ENCODE data around the gene SNX25. TPM values are rescaled to one million over a fixed set of nuclear protein-coding genes. Genes with fewer than 3 reads are reported as not detected.
"Not testable (repeated sequence)": the region's sequence is repeated elsewhere in the genome, so short reads cannot be mapped to it uniquely, and the experiment has no call there.

The SNX25 gene
- polyA plus RNA-seq, 3 donors, result 24.3 to 26.2 (median 25.6) TPM

DNA sequence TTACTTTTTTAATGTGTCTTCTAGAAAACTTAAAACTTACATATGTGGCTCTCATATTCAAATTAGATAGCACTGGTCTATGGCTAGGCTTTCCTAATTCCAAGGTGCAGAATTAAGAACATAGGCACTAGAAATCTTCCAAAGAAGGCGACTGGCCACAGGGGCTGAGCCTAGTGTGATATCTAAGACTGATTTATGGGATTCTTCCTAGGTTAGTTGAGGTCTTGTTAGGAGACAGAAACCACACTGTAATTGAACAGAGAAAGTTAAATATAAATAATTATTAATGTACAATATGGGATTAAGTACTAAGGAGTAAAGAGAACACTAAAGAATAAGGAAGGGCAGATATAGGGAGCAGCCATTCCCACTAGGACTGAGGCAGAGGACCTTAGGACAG, 48.3 kb downstream of the SNX25 start:
- DNase-seq (ENCODE audit: low read depth in 3 of 3, low spot score in 2 of 3), result no peak

DNA sequence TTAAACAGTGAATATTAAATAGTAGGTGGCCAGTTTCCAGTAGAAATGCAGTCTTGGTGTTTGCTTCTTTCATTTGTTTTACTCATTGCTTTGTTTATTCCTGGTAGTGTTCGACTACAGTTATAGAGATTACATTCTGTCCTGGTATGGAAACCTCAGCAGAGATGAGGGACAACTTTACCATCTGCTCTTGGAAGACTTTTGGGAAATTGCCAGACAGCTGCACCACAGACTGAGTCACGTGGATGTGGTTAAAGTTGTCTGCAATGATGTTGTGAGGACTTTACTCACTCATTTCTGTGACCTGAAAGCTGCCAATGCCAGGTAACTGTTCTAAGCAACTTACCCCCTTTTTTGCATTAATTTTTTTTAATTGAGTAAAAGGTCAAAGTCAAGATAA, 49.3 kb downstream of the SNX25 start:
- DNase-seq (ENCODE audit: low read depth in 3 of 3, low spot score in 2 of 3), result not testable (repeated sequence)

DNA sequence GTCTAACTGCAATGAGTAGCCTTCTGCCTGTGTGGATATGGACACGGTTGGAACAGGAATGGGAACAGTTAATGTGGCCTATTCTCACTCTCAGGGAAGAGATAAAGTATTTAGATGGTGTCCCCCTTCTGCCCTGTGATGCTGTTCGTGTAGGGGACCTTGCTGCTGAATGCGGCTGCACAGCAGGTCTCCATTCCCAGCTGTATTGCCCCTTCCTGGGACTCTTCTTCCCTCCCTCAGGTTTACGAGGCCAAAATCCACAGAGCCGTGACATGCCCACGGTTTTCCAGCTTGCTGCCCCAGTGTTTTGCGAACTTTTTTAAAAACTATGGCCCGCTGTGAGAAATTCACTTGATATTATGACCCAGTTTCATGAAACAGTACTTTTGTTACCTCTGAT, 50.3 kb downstream of the SNX25 start:
- DNase-seq (ENCODE audit: low read depth in 3 of 3, low spot score in 2 of 3), result no peak

DNA sequence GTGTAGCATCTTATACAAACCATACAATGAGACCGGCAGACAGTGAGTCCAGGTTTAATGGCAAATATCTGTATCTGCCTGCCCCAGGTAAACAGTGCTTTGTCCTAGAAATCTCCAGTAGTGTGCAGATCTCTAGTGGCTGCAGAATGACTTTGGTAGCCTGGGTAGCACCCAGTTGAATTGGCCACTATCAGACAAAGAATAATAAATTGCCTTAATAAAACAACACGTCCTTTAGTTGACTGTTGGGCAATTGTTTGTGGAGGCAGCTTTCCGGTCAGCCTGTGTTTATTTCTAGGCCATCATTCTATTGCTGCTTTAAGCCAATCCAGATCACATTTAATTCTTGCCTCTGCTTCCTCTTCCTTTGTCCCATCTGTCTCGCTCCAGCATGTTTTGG, 52.5 kb downstream of the SNX25 start:
- no peak for DNase-seq (ENCODE audit: low read depth in 3 of 3, low spot score in 2 of 3)

DNA sequence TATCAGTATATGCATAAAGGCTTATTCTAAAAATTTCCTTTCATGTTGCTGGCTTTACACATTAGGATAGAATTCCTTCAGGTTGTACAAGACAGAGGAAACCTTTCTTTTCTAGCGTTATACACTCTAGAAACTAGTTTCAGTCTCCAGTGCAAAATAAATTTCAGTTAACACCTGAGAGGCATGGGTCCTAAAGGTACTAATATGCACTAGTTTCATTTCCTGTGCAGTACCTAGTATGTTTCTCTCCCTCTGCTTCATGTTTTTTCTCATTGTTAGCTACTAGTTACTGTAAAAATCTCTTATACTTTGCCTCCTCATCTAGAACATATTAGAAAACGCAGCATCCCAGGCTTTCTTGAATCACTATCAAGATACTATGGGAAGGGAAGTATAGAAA, 54.0 kb downstream of the SNX25 start:
- no peak for DNase-seq (ENCODE audit: low read depth in 3 of 3, low spot score in 2 of 3)

DNA sequence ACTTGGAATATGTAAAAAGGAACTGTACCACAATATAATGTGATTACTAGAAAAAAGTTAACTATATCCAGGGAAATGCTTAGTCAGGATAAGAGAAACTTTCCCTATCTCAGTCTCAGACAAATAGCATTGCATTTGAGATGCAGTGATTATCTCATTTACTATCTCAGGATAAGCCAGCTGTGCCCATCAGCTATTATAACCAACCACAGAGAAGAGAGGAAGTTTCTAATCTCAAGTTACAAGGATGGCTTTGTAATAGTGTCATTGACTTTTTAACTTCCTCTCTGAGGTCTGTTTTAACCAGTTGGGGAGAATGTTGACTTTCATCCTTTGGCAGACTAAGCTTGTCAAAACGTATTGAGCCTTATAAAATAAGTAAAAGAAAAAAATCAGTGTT, 56.5 kb downstream of the SNX25 start:
- DNase-seq (ENCODE audit: low read depth in 3 of 3, low spot score in 2 of 3), result no peak

DNA sequence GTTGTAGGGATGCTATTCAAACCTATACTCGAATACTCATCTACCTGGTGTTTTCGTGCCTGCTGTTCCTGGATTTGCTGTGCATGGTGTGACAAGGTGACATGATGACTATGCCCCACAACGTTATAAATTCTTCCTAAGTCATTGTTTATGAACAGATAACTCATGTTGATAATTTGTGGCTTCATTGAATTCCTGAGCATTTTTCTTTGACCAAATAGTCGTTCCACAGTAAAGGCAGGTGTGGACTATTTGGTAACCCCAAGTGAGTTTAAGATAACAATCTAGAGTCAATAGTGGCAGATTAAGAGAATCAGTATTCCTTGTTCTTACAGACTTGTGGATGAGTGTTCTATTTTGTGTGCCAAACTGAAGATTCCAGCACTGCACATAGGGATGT, 59.9 kb downstream of the SNX25 start:
- DNase-seq (ENCODE audit: low read depth in 3 of 3, low spot score in 2 of 3), result no peak

DNA sequence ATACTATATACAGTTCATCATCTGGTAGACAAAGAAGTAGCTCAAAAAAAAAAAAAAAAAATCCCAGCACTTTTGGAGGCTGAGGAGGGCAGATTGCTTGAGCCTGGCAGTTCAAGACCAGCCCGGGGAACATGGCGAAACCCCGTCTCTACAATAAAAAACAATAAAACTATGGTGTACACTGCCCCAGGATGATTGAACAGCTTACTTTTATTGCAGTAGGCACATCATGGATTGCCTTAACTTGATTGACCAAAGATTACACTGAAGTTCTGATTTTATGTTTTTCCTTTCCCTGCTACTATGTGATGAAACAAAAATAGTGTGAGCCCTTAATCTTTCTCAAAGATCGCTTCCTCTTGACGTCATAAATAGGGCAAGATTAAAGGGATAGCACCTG, 60.6 kb downstream of the SNX25 start:
- DNase-seq (ENCODE audit: low read depth in 3 of 3, low spot score in 2 of 3), result no peak

DNA sequence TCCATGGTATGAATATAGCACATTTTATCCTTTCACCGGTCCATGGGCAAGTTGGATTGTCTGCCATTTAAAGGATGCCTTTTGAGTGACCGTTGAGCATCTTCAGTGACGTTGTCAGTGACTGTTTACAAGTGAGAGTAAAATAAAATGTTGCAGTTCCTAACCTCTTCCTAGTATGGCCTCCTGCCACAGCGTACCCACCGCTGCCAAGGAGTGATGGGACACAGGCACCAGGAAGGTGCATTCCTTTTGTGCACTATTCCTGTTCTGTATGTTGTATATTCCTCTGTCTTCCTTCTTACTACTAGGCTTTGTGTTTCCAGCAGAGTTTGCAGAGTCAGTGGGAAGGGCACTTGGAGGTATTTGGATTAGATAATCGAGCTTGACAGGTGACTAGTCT, 61.5 kb downstream of the SNX25 start:
- DNase-seq (ENCODE audit: low read depth in 3 of 3, low spot score in 2 of 3), result no peak

DNA sequence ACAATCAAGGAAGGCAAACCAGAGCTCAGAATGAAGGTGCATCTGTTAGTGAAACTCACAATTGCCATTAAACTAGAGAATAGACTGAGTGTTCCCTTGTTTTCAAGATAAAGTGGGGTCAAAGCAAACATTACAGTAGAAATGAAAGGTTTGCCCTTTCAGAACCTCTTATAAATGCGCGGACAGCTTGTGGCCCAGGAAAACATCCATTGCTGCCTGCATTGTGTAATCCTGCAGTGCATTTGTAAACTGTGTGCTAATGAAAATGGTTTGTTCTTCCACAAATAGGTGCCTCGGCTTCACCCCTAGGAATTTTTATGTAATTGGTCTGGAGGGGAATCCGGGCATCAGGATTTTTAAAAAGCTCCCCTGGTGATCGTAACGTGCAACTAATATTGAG, 62.8 kb downstream of the SNX25 start:
- no peak for DNase-seq (ENCODE audit: low read depth in 3 of 3, low spot score in 2 of 3)

DNA sequence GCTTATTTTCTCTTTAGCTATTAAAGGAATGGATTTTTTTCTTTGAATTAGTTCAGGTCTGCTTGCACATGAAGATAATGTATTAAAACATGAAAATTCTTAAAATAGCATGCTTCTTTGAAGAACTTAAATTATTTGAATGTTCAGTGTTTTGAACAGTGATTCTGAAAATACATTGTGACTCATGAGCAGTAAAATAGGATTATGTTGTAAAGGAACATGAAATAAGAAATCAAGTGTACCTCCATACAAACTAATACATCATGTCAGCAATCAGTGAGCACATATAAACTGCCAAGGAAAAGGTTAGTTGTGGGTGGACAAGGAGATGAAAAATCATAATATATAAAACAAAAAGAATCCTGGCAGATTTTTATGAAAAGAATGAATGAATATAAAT, 66.1 kb downstream of the SNX25 start:
- DNase-seq (ENCODE audit: low read depth in 3 of 3, low spot score in 2 of 3), result no peak

DNA sequence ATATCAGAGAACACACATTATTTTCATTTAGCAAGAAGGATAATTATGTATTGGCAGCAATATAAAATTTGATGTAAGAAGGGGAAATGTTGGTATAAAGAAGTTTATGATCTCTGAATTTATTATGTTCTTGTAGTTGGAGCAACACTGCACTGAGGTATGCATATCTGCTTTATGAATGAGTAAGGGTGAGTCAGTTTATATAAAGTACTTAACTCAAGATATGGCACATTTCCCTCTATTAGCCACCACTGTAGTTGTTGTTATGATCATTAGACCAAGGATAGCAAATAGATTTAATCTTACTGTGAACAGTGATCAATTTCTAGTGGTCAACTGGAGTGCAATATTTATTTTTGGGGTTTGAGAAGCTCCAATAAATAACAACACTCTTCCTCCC, 66.6 kb downstream of the SNX25 start:
- no peak for DNase-seq (ENCODE audit: low read depth in 3 of 3, low spot score in 2 of 3)

DNA sequence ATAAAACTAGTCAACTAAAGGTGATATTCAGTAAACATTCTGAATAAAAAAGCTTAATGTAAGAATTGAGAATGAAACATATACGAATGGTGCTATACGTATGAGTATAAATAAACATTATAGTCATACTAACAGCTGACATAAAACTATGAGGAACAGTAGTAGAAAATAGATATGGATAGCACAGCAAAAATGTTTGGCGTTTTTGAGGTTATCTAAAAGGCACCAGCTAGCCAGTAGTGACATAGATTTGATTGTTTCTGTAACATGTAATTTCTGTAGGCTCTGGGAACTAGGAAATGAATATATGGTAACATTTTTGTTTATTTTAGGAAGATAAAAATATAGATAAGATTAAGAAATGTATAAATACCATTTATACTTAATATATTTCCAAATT, 69.3 kb downstream of the SNX25 start:
- no peak for DNase-seq (ENCODE audit: low read depth in 3 of 3, low spot score in 2 of 3)

DNA sequence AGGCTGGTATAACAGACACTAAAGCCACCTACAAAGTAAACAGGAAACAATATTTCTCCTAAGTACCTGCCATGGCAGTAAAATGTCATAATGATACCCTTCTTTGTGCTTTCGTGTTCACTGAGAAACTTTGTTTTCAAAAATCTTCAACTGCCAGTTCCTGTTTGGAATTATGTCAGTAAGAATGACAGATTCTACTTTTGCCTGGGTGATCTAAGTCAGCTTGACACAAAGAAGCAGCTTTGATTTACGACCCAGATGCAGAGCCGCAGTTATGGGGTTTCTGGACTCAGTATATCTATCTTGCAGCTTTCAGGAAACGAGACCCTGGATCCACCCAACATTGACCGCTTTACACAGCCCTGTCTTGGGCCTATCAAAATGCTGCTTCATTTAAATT, 71.2 kb downstream of the SNX25 start:
- no peak for DNase-seq (ENCODE audit: low read depth in 3 of 3, low spot score in 2 of 3)

DNA sequence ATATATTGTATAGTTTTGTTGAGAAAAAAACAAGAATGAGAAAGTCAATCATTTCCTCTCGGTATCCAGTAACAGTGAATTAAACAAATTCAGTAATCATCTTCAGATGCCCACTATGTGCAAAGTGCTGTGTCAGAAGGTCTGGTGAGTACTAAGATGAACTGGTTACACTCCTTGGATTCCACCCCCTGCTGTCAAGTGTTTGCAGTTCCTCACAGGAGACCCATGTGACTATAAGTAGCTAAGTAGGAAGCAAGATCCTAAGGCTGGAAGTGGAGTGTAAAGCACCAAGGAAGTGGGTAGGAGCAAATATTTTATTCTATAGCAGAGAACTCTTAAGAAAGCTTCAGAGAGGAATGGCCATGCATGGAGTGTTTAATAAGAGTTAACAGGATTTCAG, 73.6 kb downstream of the SNX25 start:
- no peak for DNase-seq (ENCODE audit: low read depth in 3 of 3, low spot score in 2 of 3)

DNA sequence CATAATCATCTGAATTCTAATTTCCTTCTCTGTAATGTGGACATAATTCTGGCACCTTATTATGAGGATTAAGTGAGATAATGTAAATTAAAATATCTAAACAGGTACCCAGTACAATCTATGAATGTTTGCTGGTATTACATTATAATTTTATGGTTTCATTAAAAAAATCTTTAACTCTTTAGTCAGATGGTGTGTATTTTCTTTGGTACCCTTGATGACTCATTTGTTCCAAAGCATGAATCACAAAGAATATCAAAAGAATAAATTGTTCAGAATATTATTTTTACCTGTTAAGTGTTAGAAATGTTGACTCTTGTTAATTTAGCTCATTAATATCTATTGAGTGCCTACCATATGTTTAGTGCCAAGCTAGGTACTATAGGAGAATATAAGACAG, 74.3 kb downstream of the SNX25 start:
- no peak for DNase-seq (ENCODE audit: low read depth in 3 of 3, low spot score in 2 of 3)

DNA sequence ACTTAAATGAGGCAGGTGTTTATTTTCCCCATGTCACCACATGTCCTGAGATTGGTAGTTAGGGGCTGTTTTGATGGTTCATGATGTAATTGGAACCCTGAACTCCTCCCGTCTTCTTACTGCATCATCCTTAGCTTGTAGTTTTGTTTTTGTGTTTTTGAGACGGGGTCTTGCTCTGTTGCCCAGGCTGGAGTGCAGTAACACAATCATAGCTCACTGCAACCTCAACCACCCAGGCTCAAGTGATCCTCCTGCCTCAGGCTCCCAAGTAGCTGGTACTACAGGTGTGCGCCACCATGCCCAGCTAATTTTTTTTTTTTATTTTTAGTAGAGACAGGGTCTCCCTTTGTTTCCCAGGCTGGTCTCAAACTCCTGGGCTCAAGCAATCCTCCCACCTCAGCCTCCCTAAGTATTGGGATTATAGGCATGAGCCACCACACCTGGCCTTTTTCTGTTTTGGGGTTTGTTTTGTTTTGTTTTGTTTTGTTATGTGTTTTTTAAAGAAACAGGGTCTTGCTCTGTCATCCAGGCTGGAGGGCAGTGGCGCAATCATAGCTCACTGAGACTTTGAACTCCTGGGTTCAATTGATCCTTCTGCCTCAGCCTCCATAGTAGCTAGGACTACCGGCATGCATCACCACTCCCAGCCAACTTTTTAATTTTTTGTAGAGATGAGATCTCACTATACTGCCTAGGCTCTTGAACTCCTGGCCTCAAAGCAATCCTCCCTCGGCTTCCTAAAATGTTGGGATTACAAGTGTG, 76.4 kb downstream of the SNX25 start:
- DNase-seq (ENCODE audit: low read depth in 3 of 3, low spot score in 2 of 3), result no peak

DNA sequence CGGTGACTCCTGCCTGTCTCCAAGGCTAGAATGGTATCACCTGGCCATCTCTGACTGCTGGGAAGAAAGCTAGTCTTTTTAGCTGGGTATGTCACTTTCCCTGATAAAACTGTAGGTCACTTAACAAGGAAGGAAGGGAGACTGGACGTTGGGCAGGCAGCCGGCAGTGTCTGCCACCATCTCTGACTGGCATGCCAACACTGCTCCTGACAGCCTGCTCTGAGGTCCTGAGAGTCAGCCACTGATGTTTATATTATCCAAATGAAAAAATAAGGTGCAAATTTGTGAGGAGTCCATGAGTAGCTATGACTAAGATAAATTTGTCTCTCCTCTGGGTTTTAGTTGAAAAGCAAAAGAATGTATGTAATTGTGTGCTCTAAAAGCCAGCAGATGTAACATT, 77.2 kb downstream of the SNX25 start:
- DNase-seq (ENCODE audit: low read depth in 3 of 3, low spot score in 2 of 3), result no peak

DNA sequence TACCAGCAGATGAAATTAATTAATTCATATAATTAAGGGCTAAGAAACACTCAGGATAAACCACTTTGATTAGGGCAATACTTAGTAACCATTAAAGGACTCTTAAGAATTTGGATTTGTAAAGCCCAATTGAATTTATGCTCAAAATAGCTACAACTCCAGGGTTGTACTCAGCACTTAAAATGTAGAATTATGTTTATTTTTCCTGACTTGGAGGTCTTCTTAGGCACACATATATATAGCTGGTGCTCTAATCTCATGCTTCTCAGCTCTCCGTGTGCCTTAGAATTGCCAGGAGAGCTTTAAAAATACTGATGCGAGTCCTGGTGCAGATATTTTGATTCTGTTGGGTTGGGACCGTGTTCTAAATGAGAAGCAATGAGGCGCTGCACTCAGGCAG, 77.6 kb downstream of the SNX25 start:
- no peak for DNase-seq (ENCODE audit: low read depth in 3 of 3, low spot score in 2 of 3)

DNA sequence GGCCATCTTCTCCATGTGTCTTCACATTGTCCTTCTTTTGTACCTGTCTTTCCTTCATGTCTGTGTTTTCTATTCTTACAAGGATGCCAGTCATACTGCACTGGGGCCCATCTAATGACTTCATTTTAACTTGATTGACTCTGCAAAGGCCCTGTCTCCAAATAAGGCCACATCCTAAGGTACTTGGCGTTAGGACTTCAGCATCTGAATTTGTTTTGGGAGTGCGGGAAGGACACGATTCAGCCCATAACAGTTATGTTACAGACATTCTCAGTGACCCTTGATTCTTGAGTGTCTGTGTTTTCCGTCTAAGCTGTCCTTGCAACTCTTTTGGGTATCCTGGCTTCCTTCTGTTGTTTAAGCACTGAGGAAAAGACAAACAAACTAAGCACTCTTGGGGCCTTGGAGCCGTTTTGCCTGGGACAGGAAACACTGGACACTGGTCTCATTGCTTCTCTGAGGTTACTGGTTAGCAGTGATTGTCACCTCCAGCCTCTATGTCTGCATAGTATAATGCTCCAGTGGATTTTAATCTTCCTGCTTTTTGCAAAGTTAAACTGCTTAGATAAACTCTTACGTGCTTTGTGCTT, 80.7 kb downstream of the SNX25 start:
- DNase-seq (ENCODE audit: low read depth in 3 of 3, low spot score in 2 of 3), result no peak

DNA sequence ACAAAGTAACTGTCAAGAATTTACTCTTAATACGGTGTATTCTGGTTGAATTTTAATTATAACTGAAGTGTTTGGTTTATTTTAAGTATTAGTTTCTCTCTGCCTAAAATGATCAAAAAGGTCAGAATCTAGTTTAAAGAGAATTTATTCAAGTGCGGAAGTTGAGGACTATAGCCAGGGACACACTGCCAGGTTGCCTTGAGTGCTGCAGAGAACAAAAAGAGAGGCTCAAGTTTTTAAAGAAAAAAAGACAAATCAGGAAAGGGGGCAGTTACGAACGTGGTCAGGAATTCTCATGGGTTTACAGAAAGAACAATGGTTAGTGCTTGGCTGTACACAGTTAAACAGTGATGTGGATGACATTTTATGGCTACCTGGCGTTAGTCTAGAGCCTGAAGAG, 81.3 kb downstream of the SNX25 start:
- DNase-seq (ENCODE audit: low read depth in 3 of 3, low spot score in 2 of 3), result no peak

DNA sequence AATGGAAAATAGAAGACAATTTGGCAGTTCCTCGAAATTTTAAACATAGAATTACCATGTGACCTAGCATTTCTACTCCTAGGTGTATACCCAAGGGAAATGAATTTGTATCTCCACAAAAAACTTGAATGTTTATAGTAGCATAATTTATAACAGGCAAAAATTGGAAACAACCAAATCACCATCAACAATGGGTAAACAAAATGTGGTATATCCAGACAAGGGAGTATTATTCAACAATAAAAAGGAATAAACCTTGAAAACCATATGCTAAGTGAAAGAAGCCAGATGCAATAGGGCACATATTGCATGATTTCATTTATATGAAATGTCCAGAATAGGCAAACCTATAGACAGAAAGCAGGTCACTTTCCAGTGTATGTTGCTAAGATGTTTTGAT, 83.8 kb downstream of the SNX25 start:
- no peak for DNase-seq (ENCODE audit: low read depth in 3 of 3, low spot score in 2 of 3)

Measured in right renal cortex interstitium (tissue), 3 donors.